Measurements from ENCODE around the gene EMC10. TPM values are rescaled to one million over a fixed set of nuclear protein-coding genes. Genes with fewer than 3 reads are reported as not detected.

EMC10 gene
- total RNA-seq, 1 experiment from 2014 or later = 109 TPM

- H3K23me2 ChIP-seq (ENCODE audit: insufficient read length, low read depth, low read length, poor library complexity, severe bottlenecking) = no peaks in the 10 kb centered on the region
- peak overlapping the region in 1 of 3 experiments; percentile 65; a peak in 1 of 7 replicates for H3K27ac Mint-ChIP-seq
- no peak overlapping the region for H2BK5ac ChIP-seq (ENCODE audit: insufficient read length, low read length)
- H3K9me3 ChIP-seq (ENCODE audit: control insufficient read depth, low read depth, low read length) = no peaks in the 10 kb centered on the region
- H2BK120ac ChIP-seq (ENCODE audit: low read depth, low read length, poor library complexity, severe bottlenecking) = no peak overlapping the region
- H4K20me1 ChIP-seq (ENCODE audit: control insufficient read depth, insufficient read depth, insufficient read length) = no peaks in the 10 kb centered on the region
- H3K27me3 Mint-ChIP-seq (ENCODE audit: low read depth) = peaks cover 50% of the 10 kb centered on the region
- H3K18ac ChIP-seq (ENCODE audit: insufficient read length, low read depth, low read length) = no peak overlapping the region
- peak; percentile 74 for TF ChIP-seq CTCF (conservative IDR thresholded peaks at IDR 0.05)
- H3T11ph ChIP-seq (ENCODE audit: low read length) = no peak overlapping the region
- H2BK12ac ChIP-seq (ENCODE audit: insufficient read length, low read depth, low read length) = no peak overlapping the region
- H3K4me1 Mint-ChIP-seq = peaks cover 0 to 10% of the 10 kb centered on the region in 2 experiments; a peak in 2 of 4 replicates
- H3K36me3 Mint-ChIP-seq (ENCODE audit: insufficient read depth in 1 of 3, low read depth in 3 of 3) = peaks cover 5 to 7% (median 5%) of the 10 kb centered on the region in 3 experiments; a peak in 4 of 7 replicates
- H3K4me1 ChIP-seq (ENCODE audit: insufficient read depth, low read length) = no peaks in the 10 kb centered on the region
- H3K56ac ChIP-seq (ENCODE audit: insufficient read length, low read depth, low read length) = no peak overlapping the region
- WGBS (ENCODE audit: extremely low coverage, insufficient read length, low lambda C conversion rate) = no CpG with 5 or more reads among the region's 87 CpGs
- no peak overlapping the region for H3K27ac ChIP-seq (ENCODE audit: insufficient read length, low read depth, low read length)
- H2BK15ac ChIP-seq (ENCODE audit: low read depth, low read length) = no peak overlapping the region
- 0 out of 2 replicates have a peak, but pooled peaks cover 3% of the 10 kb centered on the region for H3K27me3 ChIP-seq (ENCODE audit: insufficient read depth, low read length)
- no peak overlapping the region for H4K91ac ChIP-seq (ENCODE audit: insufficient read length, low read depth, low read length)
- no peaks in the 10 kb centered on the region for H3K79me2 ChIP-seq (ENCODE audit: insufficient read depth, low read length)
- no peak overlapping the region for H2AK5ac ChIP-seq (ENCODE audit: insufficient read length, low read length)
- H3K14ac ChIP-seq (ENCODE audit: insufficient read depth, low read length) = no peak overlapping the region
- no peak overlapping the region for H2AFZ ChIP-seq (ENCODE audit: low read length)
- no peak overlapping the region for H2BK20ac ChIP-seq (ENCODE audit: low read depth, low read length, poor library complexity, severe bottlenecking)
- H3K9me3 Mint-ChIP-seq = no peaks in the 10 kb centered on the region
- no peaks in the 10 kb centered on the region for H3K79me1 ChIP-seq (ENCODE audit: insufficient read depth, low read depth, low read length, poor library complexity, severe bottlenecking)
- peak overlapping the region in 1 of 2 experiments; percentile 64; a peak in 1 of 5 replicates for H3K4me3 Mint-ChIP-seq
- no peak overlapping the region for H3K4me2 ChIP-seq (ENCODE audit: insufficient read depth, insufficient read length, low read length)
- H4K5ac ChIP-seq (ENCODE audit: insufficient read length, low read depth, low read length) = no peak overlapping the region
- H3K9ac ChIP-seq (ENCODE audit: extremely low read depth, insufficient read length, low read length) = no peak overlapping the region
- DNase-seq = peak; percentile 69
- no peak overlapping the region for H3K4ac ChIP-seq (ENCODE audit: low read depth, low read length)
- H4K8ac ChIP-seq (replicated peaks; ENCODE audit: insufficient read length, low read depth, low read length) = no peak overlapping the region
- no peak overlapping the region for H3K23ac ChIP-seq (ENCODE audit: insufficient read length, low read depth, low read length)
Observed at GRCh38 chr19:50518091-50519005, 42.0 kb downstream of the EMC10 start.
